Hepatocyte (in vitro differentiated cells): ENCODE data around the gene CDH4.
A peak's percentile ranks its signal among the peaks of the same experiment; 100 is the strongest.

Experiments
- CTCF ChIP-seq: fragments of 200-600 bp; sonication (generic); IDR thresholded peaks from 2 replicates; pipeline ENCODE4 v1.5.1; 2016; ENCODE audit warnings: antibody characterized with exemption, mild to moderate bottlenecking; ENCODE audit not compliant: poor library complexity
- EZH2 ChIP-seq: fragments of 200-600 bp; sonication (generic); IDR thresholded peaks from 2 replicates; pipeline ENCODE4 v1.6.1; 2016; ENCODE audit warnings: antibody characterized with exemption, mild to moderate bottlenecking, borderline replicate concordance
- EZH2phosphoT487 ChIP-seq: fragments of 200-600 bp; sonication (generic); IDR thresholded peaks from one replicate; pipeline ENCODE4 v1.6.1; 2018; ENCODE audit warnings: antibody characterized with exemption, mild to moderate bottlenecking, low read depth, moderate library complexity; ENCODE audit not compliant: unreplicated experiment, severe bottlenecking

DNA sequence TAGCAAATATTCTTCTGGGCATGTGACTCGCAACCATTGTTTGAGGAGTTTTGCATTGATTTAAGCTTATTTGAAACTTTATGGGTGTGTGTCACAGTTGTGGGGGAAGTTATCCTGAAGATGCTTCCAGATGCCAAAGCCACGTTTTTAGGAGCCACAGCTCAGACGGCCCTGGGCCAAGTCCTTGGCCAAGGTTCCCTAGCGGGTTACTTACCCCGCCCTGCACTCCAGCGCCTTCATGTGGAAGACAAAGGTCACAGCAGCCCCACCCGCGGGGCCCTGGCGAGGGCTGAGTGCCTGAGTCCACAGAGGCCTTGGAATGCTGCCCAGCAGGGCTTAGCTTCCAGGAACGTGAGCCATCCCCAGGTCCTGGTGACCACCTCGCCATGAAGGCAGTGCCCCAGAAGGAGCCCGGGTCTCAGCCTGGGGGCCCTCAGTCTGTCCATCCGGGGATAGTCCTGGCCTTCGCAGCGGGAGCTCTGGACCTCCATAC is 308.3 kb downstream of the CDH4 start:
- TF ChIP-seq CTCF (peak; percentile 15), EZH2 (no peak), EZH2phosphoT487 (no peak)
